Measurements from ENCODE around the gene WWC2.

- no peak for TF ChIP-seq YY1 (IDR thresholded peaks at IDR 0.05; ENCODE audit: insufficient read depth, insufficient read length)
- TF ChIP-seq ZNF274 (IDR thresholded peaks at IDR 0.05; ENCODE audit: low read depth, low read length): no peak
Measured at GRCh38 chr4:183141997-183142396, 42.9 kb downstream of the WWC2 start.
